ENCODE data around the gene PARD3B. TPM values are rescaled to one million over a fixed set of nuclear protein-coding genes. Genes with fewer than 3 reads are reported as not detected.

PARD3B gene
- total RNA-seq, 4 donors from 2014 or later: 32.8 to 69.6 (median 47.3) TPM

DNA sequence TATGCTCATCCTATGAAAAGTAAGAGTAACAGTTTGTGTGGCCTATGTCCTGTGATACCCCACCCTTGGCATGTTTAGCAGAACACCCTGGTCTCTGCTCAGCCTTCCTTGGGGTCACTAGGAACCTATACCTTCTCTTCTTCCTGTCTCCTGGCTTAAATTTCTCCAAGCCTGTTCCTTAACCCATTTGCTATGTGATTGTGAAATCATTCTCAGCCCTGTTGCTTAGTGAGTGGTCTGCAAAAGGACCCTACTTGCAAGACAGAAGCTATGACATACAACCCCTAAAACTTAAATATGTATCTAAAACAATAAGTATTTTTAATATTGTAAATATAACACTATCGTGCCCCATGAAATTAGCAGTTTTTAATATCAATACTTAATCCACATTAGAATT, 524.7 kb downstream of the PARD3B start:
- TF ChIP-seq, protein P1, sequence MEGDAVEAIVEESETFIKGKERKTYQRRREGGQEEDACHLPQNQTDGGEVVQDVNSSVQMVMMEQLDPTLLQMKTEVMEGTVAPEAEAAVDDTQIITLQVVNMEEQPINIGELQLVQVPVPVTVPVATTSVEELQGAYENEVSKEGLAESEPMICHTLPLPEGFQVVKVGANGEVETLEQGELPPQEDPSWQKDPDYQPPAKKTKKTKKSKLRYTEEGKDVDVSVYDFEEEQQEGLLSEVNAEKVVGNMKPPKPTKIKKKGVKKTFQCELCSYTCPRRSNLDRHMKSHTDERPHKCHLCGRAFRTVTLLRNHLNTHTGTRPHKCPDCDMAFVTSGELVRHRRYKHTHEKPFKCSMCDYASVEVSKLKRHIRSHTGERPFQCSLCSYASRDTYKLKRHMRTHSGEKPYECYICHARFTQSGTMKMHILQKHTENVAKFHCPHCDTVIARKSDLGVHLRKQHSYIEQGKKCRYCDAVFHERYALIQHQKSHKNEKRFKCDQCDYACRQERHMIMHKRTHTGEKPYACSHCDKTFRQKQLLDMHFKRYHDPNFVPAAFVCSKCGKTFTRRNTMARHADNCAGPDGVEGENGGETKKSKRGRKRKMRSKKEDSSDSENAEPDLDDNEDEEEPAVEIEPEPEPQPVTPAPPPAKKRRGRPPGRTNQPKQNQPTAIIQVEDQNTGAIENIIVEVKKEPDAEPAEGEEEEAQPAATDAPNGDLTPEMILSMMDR (IDR thresholded peaks at IDR 0.05; ENCODE audit: low read depth): no peak

DNA sequence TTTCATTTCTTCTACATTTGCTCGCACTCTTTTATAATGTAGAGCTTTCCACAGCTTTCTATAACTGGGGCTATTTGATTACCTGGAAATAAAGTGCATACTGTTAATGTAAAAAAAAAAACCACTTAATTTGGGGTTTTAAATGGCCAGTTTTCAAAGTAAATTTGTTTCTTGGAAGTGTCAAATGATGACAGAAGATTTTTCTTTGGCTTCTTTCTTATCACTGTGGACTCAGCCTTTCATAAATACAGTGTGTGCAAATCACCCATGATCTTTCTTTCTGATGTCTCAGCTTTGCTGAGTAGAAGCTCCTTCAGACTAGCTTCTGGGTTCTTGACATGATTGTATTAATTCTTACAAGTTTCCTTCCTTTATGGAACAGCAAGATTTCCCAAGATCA, 525.6 kb downstream of the PARD3B start:
- TF ChIP-seq, protein P1 (IDR thresholded peaks at IDR 0.05; ENCODE audit: low read depth): no peak

DNA sequence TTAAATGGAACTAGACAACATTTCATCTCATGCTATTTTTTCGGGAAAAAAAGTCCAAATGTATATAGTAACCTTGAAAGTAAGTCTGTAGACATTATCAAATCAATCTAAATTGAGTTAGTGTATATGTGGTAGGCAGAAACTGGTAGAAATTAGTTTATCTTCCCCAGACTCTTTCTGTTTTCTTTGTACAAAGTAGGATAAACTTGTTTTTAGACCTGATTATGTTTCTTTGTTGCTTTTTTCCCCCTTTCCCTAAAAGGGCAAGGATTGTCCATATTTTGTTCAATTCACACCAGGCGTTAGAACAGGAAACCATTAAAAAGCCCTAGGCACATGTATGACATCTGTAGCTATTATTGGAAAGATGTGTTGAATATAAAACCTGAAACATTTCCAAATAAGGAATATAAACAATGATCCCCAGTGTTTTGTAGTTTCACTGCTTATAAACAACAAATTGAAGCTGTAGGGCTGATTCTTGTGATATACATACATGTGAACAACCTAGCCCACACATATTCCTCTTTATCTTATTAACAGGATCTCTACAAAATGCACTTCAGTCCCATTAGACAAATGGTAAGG, 528.3 kb downstream of the PARD3B start:
- TF ChIP-seq, protein P1 (IDR thresholded peaks at IDR 0.05; ENCODE audit: low read depth): no peak

DNA sequence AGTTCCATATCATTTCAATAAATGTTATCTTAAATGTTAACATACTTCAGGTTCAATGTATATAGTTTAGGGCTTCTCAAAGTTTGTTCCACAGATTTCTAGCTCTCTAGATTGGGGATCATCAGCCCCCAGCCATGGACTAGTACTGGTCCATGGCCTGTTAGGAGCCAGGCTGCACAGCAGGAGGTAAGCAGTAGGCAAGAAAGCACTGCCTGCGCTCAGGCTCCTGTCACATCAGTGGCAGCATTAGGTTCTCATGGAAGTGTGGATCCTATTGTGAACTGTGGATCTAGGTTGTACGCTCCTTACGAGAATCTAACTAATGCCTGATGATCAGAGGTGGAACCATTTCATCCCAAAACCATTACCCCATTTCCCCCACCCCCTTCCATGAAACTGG, 531.1 kb downstream of the PARD3B start:
- TF ChIP-seq, protein P1 (IDR thresholded peaks at IDR 0.05; ENCODE audit: low read depth): no peak

DNA sequence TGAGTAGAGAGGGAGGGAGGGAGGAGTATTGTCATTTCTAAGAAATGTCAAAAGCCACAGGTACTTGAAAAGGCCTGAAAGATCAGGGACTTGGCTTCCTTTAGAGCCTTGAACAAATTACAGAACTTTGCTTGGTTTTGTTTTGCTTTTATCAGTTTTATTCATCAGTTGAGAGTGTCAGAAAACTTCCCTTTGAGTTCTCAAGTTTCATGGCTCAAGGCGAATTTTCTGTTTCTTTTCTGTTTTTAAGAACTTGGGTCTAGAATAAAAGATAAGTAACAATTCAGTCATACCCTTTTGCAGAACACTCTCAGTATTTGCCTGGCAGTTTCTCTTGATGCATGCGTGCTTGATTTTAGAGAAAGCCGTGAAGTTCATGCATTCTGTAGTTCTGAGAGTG, 531.9 kb downstream of the PARD3B start:
- TF ChIP-seq, protein P1 (IDR thresholded peaks at IDR 0.05; ENCODE audit: low read depth): no peak

DNA sequence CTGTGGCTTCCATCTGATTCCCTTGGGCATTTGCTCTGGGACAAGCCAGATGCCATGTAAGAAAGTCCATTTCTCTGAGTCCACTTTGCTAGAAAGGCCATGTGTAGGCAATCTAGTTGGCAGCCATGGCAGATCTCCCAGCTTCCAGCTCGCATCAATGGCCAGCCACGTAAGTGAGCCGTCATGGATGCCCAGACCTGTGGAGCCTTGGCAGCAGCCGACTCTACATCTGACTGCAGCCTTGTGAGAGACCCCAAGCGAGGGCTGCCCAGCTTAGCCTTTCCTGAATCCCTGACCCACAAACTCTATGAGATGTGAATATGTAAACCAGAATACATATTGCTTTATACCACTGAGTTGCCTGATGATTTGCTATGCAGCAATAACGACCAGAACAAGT, 533.5 kb downstream of the PARD3B start:
- TF ChIP-seq, protein P1 (IDR thresholded peaks at IDR 0.05; ENCODE audit: low read depth): no peak

DNA sequence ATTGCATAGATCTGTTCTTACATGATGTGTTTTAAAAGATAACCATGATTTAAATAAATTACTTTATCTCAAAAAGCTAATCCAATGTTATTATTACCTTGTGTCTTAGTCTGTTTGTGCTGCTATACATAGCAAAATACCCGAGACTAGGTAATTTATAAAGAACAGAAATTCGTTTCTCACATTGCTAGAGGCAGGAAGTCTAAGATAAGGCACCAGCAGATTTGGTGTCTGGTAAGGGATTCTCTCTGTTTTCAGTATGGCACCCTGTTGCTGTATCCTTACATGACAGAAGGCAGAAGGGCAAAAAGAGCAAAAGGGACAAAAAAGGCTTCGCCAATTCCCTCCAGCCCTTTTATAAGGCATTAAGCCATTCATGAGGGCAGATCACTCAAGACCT, 533.9 kb downstream of the PARD3B start:
- TF ChIP-seq, protein P1 (IDR thresholded peaks at IDR 0.05; ENCODE audit: low read depth): no peak

Data from subcutaneous adipose tissue (tissue), 4 donors.